Peyer's patch (tissue), 4 donors: Measurements from ENCODE around the gene KCNJ10.

Experiments
- POLR2A ChIP-seq, 2 donors: fragments of 450-650 bp; IDR thresholded peaks; one replicate each; pipeline ENCODE4 v1.5.1; 2017; ENCODE audit warnings: antibody characterized with exemption in 2 of 2, mild to moderate bottlenecking in 2 of 2, moderate library complexity in 2 of 2
- TF ChIP-seq, protein P1 (sequence below), 6 experiments: fragments of 450-650 bp in 4 of 6; fragments of 200-600 bp in 2 of 6; sonication (generic) in 1 of 6; IDR thresholded peaks; one replicate each; pipeline ENCODE4 v1.5.1; 2017 to 2019; ENCODE audit warnings: antibody characterized with exemption in 6 of 6, mild to moderate bottlenecking in 3 of 6, moderate library complexity in 1 of 6

DNA sequence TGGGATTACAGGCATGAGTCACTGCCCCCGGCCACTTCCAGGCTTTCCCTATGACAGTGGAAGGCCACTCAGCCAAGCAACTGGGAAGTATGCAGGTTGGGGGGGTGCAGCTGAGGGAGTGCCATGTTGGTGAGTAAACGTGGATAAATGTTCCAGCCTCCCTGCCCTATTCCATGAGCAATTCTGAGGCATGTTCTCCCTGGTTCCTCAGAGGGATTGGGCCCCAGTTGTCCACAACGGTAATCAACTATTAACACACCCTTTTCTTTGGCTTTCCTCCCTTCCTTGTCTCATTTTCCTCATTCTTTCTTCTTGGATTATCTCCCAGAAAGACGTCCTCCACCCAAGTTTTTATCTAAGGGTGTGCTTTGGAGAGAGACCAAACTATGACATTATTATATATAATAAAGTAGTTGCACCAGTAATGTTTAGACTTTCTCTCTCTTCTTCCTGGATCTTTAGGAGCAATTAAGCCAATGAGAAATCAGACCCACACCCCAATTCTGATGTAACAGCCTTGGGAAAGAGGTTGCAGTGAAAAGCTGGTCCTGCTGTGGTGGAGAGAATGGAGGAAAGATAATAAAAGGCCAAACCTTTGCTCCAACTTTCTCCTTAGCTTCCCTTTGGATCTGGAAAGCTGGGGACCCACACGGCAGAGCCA lies 109.1 kb downstream of the KCNJ10 start:
- TF ChIP-seq POLR2A (IDR thresholded peaks at IDR 0.05), result peak in 1 of 2 donors; percentile 58
- TF ChIP-seq, protein P1, sequence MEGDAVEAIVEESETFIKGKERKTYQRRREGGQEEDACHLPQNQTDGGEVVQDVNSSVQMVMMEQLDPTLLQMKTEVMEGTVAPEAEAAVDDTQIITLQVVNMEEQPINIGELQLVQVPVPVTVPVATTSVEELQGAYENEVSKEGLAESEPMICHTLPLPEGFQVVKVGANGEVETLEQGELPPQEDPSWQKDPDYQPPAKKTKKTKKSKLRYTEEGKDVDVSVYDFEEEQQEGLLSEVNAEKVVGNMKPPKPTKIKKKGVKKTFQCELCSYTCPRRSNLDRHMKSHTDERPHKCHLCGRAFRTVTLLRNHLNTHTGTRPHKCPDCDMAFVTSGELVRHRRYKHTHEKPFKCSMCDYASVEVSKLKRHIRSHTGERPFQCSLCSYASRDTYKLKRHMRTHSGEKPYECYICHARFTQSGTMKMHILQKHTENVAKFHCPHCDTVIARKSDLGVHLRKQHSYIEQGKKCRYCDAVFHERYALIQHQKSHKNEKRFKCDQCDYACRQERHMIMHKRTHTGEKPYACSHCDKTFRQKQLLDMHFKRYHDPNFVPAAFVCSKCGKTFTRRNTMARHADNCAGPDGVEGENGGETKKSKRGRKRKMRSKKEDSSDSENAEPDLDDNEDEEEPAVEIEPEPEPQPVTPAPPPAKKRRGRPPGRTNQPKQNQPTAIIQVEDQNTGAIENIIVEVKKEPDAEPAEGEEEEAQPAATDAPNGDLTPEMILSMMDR (IDR thresholded peaks at IDR 0.05), result no peak
